ENCODE results near the gene ATF6. TPM values are rescaled to one million over a fixed set of nuclear protein-coding genes. Genes with fewer than 3 reads are reported as not detected.

ATF6 gene
- total RNA-seq, 2 experiments from 2014 or later = 22.9 to 28.0 TPM

DNA sequence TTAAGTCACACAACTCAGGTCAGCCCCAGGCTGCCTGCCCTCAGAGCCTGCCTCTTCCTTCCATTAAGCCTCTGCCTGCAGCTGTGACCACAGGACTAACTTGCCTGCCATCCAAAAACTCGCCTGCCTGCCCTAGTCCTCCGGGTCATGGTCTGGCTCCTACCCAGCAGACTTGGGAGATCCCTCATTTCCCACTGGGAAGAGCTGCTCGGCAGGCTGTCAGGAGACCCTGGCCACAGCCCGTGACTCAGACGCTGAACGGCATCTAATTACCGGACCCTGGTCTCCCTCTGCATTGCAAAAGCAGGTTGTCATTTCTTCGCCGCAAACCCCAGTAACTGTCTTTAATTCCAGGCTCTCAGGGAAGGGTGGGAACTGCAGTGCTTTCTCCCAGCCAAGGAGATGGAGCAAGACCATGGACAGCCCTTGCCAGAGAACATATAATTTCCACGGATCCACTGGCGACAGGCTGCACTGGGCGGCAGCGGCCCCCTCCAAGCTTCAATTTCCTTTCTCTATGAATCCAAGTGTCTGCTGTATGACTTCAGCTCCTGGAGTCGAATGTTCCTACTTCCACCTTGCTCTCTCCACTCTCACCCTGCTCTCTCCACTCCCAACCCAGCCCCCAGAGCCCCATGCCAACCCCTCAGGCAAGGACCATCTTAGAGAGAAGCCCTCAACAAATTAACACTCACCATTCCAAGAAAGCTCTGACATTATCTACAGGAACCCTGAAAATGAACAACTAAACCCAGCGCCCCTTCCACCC, 237.1 kb downstream of the ATF6 start:
- Mint-ChIP-seq H3K4me3 (no peak overlapping the region), H3K27ac (no peak overlapping the region), H3K9me3 (no peaks in the 10 kb centered on the region), H3K36me3 (ENCODE audit: low read depth) (no peaks in the 10 kb centered on the region), H3K4me1 (peaks cover 9% of the 10 kb centered on the region), H3K27me3 (no peaks in the 10 kb centered on the region)
- ChIA-PET CTCF (no interaction called here), POLR2A (no interaction called here)
- no peak for DNase-seq

DNA sequence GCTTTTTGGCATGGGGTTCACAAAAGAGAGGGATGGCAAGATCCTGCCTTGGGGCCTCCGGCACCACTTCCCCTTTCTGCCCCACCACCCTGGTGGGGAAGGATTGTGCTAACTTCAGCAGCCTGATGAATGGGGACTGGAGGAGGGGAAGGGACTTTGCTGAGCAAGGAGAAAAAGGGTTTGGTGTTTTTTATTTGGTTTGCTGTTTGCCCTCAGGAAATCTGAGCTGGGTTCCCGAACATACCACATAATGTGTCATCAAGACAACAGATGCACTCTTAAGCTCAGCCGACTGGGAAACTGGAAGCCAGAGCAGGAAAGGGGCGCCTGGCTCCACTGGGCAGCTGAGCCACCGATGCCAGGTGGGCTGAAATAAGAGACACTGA, 237.7 kb downstream of the ATF6 start:
- ChIA-PET POLR2A (interaction anchor here (0.6 kb wide), 1 partner anchor 122 kb away, joined by 5 read pairs; no protein-coding TSS in a partner anchor), CTCF (no interaction called here)
- Mint-ChIP-seq H3K36me3 (ENCODE audit: low read depth) (no peaks in the 10 kb centered on the region), H3K9me3 (no peaks in the 10 kb centered on the region), H3K27ac (no peak overlapping the region), H3K4me3 (no peak overlapping the region), H3K27me3 (no peaks in the 10 kb centered on the region), H3K4me1 (peaks cover 9% of the 10 kb centered on the region)
- DNase-seq = no peak

DNA sequence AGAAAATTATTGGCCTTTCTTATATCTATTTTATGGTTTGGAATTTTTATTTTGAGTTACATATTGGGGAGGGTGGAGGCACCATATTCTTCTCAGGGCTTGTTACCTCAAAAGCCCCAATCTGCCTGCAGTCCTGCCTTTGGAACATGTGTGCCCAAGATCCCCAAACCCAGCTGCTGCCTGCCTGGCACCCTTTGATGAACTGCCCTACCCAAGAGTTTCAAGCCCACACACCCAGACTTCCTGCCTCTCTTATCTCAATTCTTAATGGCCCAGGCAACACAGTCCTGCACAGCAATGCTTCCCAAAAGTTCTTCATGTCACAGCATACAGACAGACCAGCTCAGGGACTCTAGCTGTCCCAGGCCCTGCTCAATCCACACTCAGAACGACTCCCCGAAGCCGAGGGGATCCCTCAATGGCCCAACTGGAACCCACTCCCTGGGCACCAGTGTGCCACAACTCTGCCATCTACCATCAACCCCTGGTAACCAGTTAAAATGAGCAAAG, 238.4 kb downstream of the ATF6 start:
- Mint-ChIP-seq H3K36me3 (ENCODE audit: low read depth) (no peaks in the 10 kb centered on the region), H3K9me3 (no peaks in the 10 kb centered on the region), H3K27me3 (no peaks in the 10 kb centered on the region), H3K4me1 (peaks cover 9% of the 10 kb centered on the region), H3K27ac (no peak overlapping the region), H3K4me3 (no peak overlapping the region)
- ChIA-PET POLR2A (interaction anchor here (0.6 kb wide), 1 partner anchor 123 kb away, joined by 5 read pairs; no protein-coding TSS in a partner anchor), CTCF (no interaction called here)
- no peak for DNase-seq

DNA sequence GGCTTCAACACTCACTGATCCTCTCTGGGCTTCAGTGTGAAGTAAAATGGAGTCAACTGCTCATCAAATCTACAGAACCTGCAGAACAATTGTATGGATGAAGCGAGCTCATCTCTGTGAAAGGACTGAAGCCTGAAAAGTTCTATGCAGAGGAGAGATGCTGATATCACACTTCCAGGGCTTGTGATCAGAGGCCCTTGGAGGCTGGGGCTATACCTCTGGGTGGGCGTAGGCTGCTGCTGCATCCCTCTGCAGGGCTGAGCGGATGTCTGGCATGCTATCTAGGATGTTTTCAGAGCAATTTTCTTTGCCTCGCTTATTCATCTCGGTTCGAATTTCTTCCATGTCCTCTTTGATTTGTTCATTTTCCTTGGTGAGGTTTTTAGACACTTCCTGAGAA, 240.0 kb downstream of the ATF6 start:
- POLR2A ChIA-PET = no interaction called here
- CTCF ChIA-PET = no interaction called here

DNA sequence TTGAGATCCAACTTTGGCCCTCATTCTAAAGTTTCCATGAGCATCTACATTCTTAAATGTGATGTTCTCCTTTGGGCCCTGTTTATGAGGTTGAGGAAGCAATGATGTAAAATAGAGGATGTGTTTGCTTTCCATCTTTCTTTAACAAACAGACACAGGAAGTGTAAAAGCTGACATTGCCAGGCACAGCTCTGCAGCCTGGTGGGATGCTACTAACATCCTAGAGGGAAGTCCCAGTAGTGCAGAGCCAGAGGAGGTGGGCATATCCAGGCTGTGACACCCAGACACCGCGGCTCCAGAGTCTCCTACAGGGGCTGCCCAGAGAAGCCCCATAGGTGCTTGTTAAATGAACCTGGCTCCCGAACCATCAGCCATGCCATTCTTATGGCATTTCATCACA, 241.3 kb downstream of the ATF6 start:
- Mint-ChIP-seq H3K4me3 (no peak overlapping the region), H3K36me3 (ENCODE audit: low read depth) (no peaks in the 10 kb centered on the region), H3K9me3 (no peaks in the 10 kb centered on the region), H3K27me3 (no peaks in the 10 kb centered on the region), H3K4me1 (peaks cover 9% of the 10 kb centered on the region), H3K27ac (no peak overlapping the region)
- ChIA-PET POLR2A (no interaction called here), CTCF (no interaction called here)
- no peak for DNase-seq

More for the DNA sequence above, 240.0 kb downstream of the ATF6 start:
- H3K9me3 Mint-ChIP-seq = no peaks in the 10 kb centered on the region
- H3K36me3 Mint-ChIP-seq (ENCODE audit: low read depth) = no peaks in the 10 kb centered on the region
- no peak overlapping the region for H3K27ac Mint-ChIP-seq
- no peak for DNase-seq
- H3K27me3 Mint-ChIP-seq = no peaks in the 10 kb centered on the region
- no peak overlapping the region for H3K4me3 Mint-ChIP-seq
- peaks cover 9% of the 10 kb centered on the region for H3K4me1 Mint-ChIP-seq

DNA sequence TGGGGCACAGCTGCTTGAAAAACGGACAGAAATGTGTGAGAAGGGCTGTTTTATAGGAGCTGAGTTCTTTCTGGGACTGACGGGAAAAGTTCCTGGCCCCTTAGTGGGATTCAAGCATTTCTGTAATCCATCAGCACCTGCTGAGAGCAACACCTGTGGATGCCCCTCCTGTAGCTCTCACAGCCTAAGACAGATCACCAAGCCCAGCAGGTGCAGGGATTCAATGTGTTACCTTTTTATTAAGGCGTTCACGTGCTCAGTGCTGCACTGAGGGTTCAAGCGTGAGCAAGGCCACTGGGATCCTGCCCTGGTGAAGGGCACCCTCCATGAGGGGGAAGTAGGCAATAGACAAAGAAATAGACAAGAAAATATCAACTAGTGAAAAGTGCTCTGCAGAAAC, 242.7 kb downstream of the ATF6 start:
- POLR2A ChIA-PET = no interaction called here

DNA sequence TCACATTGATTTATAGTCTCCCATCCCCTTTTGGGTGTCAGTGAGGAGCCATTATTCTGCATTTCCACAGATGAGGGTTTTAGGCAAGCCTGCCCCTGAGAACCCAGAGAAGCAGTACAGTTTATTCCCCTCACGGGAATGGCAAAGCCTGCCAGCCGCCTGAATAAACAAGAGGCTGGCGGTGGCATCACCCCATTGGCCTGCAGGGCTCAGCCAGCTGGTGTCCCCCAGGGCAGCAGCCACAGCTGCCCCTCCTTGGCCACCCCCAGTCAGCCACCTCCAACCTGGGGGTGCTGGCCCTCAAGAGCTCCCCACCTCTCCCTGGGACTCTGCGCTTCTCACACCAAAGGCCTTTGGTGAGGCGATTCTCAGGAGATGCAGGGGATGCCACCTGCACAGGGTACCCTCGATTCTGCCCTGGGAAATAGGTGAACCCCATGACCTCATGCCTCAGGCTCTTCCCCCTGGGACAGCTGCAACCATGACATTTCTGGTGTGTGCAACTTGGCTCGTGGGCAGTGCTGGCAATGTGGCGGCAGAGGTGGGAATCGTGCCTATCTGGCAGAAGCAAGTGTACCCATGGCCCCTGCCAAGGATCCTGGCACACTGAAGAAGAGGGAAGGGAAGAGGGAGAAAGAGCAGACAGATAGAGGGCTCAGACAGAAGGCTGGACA, 243.5 kb downstream of the ATF6 start:
- CTCF ChIA-PET = no interaction called here
- POLR2A ChIA-PET = no interaction called here
- Mint-ChIP-seq H3K9me3 (peaks cover 4% of the 10 kb centered on the region), H3K27me3 (peaks cover 2% of the 10 kb centered on the region), H3K4me3 (no peak overlapping the region), H3K4me1 (peaks cover 2% of the 10 kb centered on the region), H3K27ac (no peak overlapping the region), H3K36me3 (ENCODE audit: low read depth) (no peaks in the 10 kb centered on the region)
- no peak for DNase-seq

More for the DNA sequence above, 242.7 kb downstream of the ATF6 start:
- Mint-ChIP-seq H3K4me3 (no peak overlapping the region), H3K9me3 (peaks cover 2% of the 10 kb centered on the region), H3K36me3 (ENCODE audit: low read depth) (no peaks in the 10 kb centered on the region), H3K27ac (no peak overlapping the region), H3K27me3 (peaks cover under 1% of the 10 kb centered on the region), H3K4me1 (peaks cover 5% of the 10 kb centered on the region)
- no peak for DNase-seq
- CTCF ChIA-PET = no interaction called here

DNA sequence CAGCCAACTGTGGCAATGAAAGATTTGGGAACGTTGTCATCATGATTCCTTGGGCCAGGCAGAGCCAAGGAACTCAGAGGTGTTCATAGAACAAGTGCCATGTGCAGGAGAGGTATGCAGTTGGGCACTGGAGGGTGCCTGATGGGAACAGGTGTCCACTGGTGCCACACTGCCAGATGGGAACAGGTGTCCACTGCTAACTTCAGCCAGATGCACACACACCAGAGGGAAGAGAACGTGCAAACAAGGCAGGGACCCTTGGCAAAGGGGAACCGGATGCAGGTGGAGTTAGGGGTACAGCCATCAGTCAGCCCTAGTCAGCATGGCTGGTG, 244.0 kb downstream of the ATF6 start:
- H3K27me3 Mint-ChIP-seq = peaks cover 2% of the 10 kb centered on the region
- ChIA-PET POLR2A (no interaction called here), CTCF (no interaction called here)
- H3K27ac Mint-ChIP-seq = no peak overlapping the region
- H3K4me3 Mint-ChIP-seq = no peak overlapping the region
- H3K36me3 Mint-ChIP-seq (ENCODE audit: low read depth) = no peaks in the 10 kb centered on the region
- no peaks in the 10 kb centered on the region for H3K4me1 Mint-ChIP-seq
- peaks cover 4% of the 10 kb centered on the region for H3K9me3 Mint-ChIP-seq
- DNase-seq = no peak

DNA sequence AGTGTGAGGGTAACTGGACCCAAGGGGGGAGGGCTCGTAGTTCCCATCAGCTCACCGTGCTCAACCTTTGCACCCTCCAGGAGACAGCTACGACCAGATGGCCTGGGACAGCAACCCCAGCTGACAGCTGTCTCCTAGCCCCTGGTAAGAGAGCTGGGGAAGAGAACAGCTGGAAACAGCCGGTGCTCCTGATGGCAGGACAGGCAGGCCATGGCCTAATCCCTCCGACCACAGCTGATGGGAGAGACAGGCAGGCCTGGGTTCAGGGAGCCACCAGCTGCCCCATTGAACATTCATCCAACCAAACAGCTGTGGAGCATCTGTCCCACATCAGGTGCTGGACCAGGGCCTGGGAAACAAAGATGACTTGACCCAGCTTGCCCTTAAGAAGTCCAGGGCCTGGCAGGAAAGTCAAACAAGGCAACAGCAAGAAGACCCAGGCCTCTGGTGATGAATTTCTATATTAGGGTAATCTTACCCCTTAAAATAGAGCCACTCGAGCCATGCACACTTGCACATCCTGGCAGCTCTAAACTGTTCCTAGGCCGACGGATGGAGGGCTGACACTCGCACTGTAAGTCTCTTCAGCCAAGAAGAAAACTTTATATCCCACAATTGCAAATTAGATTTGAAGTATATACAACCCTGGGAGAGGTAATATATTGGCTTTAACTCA, 245.4 kb downstream of the ATF6 start:
- H3K4me3 Mint-ChIP-seq = no peak overlapping the region
- H3K27me3 Mint-ChIP-seq = peaks cover 2% of the 10 kb centered on the region
- no peak for DNase-seq
- no peak overlapping the region for H3K27ac Mint-ChIP-seq
- peaks cover 4% of the 10 kb centered on the region for H3K9me3 Mint-ChIP-seq
- POLR2A ChIA-PET = no interaction called here
- no peaks in the 10 kb centered on the region for H3K4me1 Mint-ChIP-seq
- H3K36me3 Mint-ChIP-seq (ENCODE audit: low read depth) = no peaks in the 10 kb centered on the region
- CTCF ChIA-PET = interaction anchor here (0.6 to 1.8 kb wide), 3 partner anchors 24 to 157 kb away, joined by 3 to 5 read pairs (median 3); no protein-coding TSS in a partner anchor

DNA sequence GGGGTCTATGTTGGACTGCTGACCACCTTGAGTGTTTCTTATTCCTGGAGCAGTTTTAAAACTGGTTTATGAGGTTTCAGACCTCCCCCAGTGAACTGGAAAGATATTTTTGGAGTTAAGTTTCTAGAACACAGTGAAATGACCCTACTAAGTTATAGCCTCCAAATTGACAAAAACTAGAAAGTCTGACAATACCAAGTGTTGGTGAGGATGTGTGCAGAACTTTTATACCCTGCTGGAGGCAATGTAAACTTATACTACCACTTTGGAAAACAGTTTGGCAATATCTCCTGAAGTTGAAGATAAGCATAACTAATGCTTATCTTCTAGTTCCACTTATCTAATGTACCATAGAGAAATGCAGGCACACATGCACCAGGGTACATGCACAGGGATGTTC, 247.2 kb downstream of the ATF6 start:
- peaks cover 2% of the 10 kb centered on the region for H3K27me3 Mint-ChIP-seq
- peaks cover 4% of the 10 kb centered on the region for H3K9me3 Mint-ChIP-seq
- H3K27ac Mint-ChIP-seq = no peak overlapping the region
- no peaks in the 10 kb centered on the region for H3K4me1 Mint-ChIP-seq
- H3K4me3 Mint-ChIP-seq = no peak overlapping the region
- POLR2A ChIA-PET = no interaction called here
- CTCF ChIA-PET = no interaction called here
- no peaks in the 10 kb centered on the region for H3K36me3 Mint-ChIP-seq (ENCODE audit: low read depth)
- no peak for DNase-seq

Other genes starting within 250 kb of the ATF6 start
- under 1 TPM in 1 of 2 experiments, not detected in 1; 0.07 TPM for gene HSPA6, start 241.8 kb upstream of the ATF6 start, total RNA-seq
- gene FCGR3A, start 216.5 kb upstream of the ATF6 start, total RNA-seq = not detected
- gene FCGR3B, start 135.1 kb upstream of the ATF6 start, total RNA-seq = not detected
- not detected for gene FCGR2B, start 103.2 kb upstream of the ATF6 start, total RNA-seq
- not detected for gene FCRLA, start 59.1 kb upstream of the ATF6 start, total RNA-seq
- gene FCRLB, start 44.8 kb upstream of the ATF6 start, total RNA-seq = under 1 TPM; 0.23 to 0.25 TPM
- gene DUSP12, start 16.5 kb upstream of the ATF6 start, total RNA-seq = 10 to 100 TPM; 21.6 TPM

Data from activated CD4-positive, alpha-beta T cell treated with anti-CD3 and anti-CD28 coated beads, Interleukin-2, amount 10 ng/mL, durations not matched to agents 7 days and 5 days (primary cell).